MM.1S (cell line): Measurements from ENCODE around the gene ALDH2.

Experiments
- EZH2 ChIP-seq: fragments of 300-600 bp; sonication (generic); optimal IDR thresholded peaks from 2 replicates; pipeline ENCODE3; 2017; ENCODE audit warnings: low read depth, mild to moderate bottlenecking, antibody characterized with exemption, low read length, mixed read lengths
- TF ChIP-seq, protein P1 (sequence below): fragments of 300-600 bp; sonication (generic); IDR thresholded peaks from 2 replicates; pipeline ENCODE4 v1.5.1; 2016; ENCODE audit warnings: antibody characterized with exemption, low read length, mixed read lengths

DNA sequence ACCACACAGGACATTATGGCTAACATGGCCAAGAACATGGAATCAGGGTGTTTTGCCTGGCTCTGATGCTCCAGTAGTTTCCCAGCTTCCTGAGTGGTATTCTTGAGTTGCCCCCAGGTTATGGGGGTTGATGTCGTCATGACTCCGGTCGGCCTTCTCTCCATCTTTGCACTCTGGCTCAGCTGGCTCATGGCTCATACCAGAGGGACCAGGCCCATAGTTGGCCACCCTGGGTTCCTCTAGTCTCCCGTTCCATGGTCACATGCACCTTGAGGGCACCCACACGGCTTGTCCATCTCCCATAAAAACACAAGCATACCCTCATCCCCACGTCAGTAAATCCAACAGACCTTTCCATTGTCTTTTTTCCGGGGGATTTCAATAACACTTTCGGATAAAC is 51.6 kb downstream of the ALDH2 start:
- TF ChIP-seq, protein P1, sequence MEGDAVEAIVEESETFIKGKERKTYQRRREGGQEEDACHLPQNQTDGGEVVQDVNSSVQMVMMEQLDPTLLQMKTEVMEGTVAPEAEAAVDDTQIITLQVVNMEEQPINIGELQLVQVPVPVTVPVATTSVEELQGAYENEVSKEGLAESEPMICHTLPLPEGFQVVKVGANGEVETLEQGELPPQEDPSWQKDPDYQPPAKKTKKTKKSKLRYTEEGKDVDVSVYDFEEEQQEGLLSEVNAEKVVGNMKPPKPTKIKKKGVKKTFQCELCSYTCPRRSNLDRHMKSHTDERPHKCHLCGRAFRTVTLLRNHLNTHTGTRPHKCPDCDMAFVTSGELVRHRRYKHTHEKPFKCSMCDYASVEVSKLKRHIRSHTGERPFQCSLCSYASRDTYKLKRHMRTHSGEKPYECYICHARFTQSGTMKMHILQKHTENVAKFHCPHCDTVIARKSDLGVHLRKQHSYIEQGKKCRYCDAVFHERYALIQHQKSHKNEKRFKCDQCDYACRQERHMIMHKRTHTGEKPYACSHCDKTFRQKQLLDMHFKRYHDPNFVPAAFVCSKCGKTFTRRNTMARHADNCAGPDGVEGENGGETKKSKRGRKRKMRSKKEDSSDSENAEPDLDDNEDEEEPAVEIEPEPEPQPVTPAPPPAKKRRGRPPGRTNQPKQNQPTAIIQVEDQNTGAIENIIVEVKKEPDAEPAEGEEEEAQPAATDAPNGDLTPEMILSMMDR: no peak
- TF ChIP-seq EZH2: no peak
